Lower leg skin (tissue), 4 donors: ENCODE results near the gene AKNAD1. TPM values are rescaled to one million over a fixed set of nuclear protein-coding genes. Genes with fewer than 3 reads are reported as not detected.

ENCODE experiments used
- DNase-seq, 2 donors: peaks; one replicate each; pipeline ENCODE4 v3.0.0-alpha.2; 2019; ENCODE audit warnings: low spot score in 2 of 2
- H3K4me3 ChIP-seq: fragments of 200-600 bp; sonication (generic); 2 replicates; pipeline ENCODE4 v1.5.1; 2017; ENCODE audit warnings: mild to moderate bottlenecking, low read depth; ENCODE audit not compliant: poor library complexity, severe bottlenecking
- POLR2A ChIP-seq, 2 donors: fragments of 450-650 bp; IDR thresholded peaks; one replicate each; pipeline ENCODE4 v1.6.1; 2016 to 2017; ENCODE audit warnings: antibody characterized with exemption in 2 of 2, mild to moderate bottlenecking in 1 of 2, moderate library complexity in 1 of 2
- WGBS, 2 donors: methylation state at CpG; one replicate each; pipeline ENCODE4 v1.1.5; 2018; 5-methylcytosine and 5-hydroxymethylcytosine counted together
- intact Hi-C: fragments of 100-400 bp; cut with DNase I; formaldehyde crosslinking; loops from one replicate; pipeline ENCODE4 v1.15.0; 2023; ENCODE audit warnings: low total_unique reads
- total RNA-seq, 4 donors: library from RNA; depleted of rRNA; stranded (reverse); fragments of >200 nt; gene quantifications; one replicate each; pipeline ENCODE4 v1.1.0, GENCODE V29; 2016
- TF ChIP-seq, protein P1 (sequence below), 3 donors: fragments of 450-650 bp; IDR thresholded peaks; one replicate each; pipeline ENCODE4 v1.5.1; 2016; ENCODE audit warnings: antibody characterized with exemption in 3 of 3, mild to moderate bottlenecking in 3 of 3, moderate library complexity in 2 of 3

The AKNAD1 gene
- total RNA-seq, 4 donors from 2014 or later = 2.8 to 5.5 (median 3.5) TPM

DNA sequence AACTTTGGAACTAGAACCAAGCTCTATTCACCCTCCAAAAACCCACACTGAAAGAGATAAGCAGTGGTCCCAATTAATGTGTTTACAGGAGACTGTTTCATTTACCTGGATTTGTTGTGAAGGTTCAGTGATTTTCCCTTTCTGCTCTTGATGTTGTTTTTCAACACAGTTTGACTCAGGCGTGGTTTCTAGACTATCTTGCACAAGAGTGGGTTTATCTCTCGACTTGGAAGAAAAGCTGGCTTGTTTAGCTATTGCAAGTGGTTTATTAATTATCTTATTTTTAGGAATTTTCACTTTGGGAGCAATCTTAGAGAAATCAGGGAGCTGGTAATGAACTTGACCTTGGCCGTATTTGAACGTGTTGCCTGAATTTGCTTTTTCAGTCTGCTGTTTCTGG, 5.3 kb downstream of the AKNAD1 start:
- 73 to 81% methylated on average over 4 of the region's 4 CpGs for WGBS, 2 donors
- no peak overlapping the region for H3K4me3 ChIP-seq
- TF ChIP-seq, protein P1, sequence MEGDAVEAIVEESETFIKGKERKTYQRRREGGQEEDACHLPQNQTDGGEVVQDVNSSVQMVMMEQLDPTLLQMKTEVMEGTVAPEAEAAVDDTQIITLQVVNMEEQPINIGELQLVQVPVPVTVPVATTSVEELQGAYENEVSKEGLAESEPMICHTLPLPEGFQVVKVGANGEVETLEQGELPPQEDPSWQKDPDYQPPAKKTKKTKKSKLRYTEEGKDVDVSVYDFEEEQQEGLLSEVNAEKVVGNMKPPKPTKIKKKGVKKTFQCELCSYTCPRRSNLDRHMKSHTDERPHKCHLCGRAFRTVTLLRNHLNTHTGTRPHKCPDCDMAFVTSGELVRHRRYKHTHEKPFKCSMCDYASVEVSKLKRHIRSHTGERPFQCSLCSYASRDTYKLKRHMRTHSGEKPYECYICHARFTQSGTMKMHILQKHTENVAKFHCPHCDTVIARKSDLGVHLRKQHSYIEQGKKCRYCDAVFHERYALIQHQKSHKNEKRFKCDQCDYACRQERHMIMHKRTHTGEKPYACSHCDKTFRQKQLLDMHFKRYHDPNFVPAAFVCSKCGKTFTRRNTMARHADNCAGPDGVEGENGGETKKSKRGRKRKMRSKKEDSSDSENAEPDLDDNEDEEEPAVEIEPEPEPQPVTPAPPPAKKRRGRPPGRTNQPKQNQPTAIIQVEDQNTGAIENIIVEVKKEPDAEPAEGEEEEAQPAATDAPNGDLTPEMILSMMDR (IDR thresholded peaks at IDR 0.05) = no peak
- no peak for TF ChIP-seq POLR2A (IDR thresholded peaks at IDR 0.05)
- intact Hi-C loops = no loop called here
- DNase-seq = no peak

DNA sequence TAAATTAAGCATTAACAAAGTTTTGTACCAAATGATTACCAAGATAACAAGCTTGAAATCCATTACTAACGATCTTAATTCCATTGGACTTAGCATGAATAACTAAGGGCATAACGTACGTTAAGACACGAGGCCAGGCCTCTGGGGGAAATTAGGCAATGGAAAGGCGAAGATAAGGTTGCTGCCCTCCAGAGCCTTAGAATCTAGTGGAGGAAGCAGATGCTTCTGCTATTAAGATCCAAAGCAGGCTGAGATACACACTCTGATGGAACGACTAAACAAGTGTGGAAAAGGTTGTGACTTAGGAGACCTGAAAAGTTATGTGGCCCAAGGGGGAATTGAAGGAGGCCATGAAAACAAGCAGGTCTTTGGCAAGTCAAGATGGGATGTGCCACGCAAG, 6.0 kb downstream of the AKNAD1 start:
- no peak for TF ChIP-seq POLR2A (IDR thresholded peaks at IDR 0.05)
- TF ChIP-seq, protein P1 (IDR thresholded peaks at IDR 0.05) = no peak
- no peak for DNase-seq

DNA sequence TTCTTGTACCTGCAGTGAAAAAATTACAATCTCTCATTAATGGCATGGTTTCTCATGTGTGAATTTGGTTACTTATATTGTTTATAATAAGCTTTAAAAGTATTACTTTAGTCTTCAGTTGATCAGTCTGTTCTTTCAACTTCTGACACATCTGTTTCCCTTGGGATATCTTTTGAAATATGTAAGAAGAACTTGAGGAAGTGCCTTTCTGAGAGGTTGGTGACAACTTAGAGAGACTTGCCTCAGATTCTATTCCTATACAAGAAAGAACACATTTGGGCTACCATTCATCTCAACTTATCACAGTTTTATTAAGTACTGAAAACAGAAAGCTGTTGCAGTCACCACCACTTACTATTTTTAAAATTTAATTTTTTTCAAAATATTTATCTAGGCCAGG, 8.1 kb downstream of the AKNAD1 start:
- TF ChIP-seq POLR2A (IDR thresholded peaks at IDR 0.05) = no peak
- TF ChIP-seq, protein P1 (IDR thresholded peaks at IDR 0.05) = no peak
- no peak overlapping the region for H3K4me3 ChIP-seq
- intact Hi-C loops = loop anchor here (10.0 kb wide), 1 partner anchor 804 kb away; no protein-coding TSS in a partner anchor
- DNase-seq = no peak

More for the DNA sequence above, 6.0 kb downstream of the AKNAD1 start:
- no peak overlapping the region for H3K4me3 ChIP-seq
- 86 to 87% methylated on average over 7 of the region's 7 CpGs for WGBS, 2 donors
- intact Hi-C loops = no loop called here

DNA sequence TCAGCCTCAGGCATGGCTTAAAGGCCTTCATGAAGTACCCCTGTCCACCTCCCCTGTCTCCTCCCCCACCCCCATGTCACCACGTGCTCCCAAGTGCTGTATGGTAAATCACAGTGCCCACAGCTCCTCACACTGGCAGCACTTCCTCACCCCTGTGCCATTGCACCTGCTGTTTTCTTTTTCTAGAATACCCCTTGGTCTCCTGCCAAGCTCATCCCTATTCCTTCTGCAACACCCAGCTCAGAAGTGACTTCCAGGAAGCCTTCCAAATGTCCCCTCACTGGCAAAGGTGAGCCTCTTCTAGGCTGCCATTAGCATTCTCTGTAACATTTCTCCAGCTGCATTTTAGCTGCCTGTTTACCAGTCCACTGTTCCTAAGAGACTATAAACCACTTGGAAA, 9.4 kb downstream of the AKNAD1 start:
- no peak for DNase-seq
- TF ChIP-seq, protein P1 (IDR thresholded peaks at IDR 0.05) = no peak
- no peak for TF ChIP-seq POLR2A (IDR thresholded peaks at IDR 0.05)
- intact Hi-C loops = loop anchor here (10.0 kb wide), 1 partner anchor 803 kb away; no protein-coding TSS in a partner anchor
- 83 to 88% methylated on average over 1 of the region's 1 CpG for WGBS, 2 donors
- no peak overlapping the region for H3K4me3 ChIP-seq

DNA sequence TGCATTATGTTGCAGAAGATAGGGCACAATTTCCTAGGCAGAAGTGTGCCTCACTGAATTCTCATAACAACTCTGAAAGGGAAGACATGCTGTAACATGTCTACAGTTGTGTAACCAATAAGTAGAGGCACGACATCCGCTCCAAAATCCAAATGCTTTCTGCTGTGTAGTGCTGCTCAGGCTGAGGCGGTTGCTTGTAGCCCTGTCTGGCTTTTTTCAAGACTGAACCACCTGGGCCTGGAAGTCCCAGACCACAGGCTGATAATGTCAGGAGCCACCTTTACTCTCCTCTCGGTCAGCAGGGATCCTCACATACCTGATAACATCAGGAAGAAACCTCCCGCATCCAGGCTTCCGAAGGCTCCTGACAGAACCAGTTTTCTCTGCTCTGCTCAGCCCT, 10.9 kb downstream of the AKNAD1 start:
- WGBS, 2 donors = 47 to 56% methylated on average over 6 of the region's 6 CpGs
- no peak for DNase-seq
- TF ChIP-seq, protein P1 (IDR thresholded peaks at IDR 0.05) = no peak
- TF ChIP-seq POLR2A (IDR thresholded peaks at IDR 0.05) = no peak
- intact Hi-C loops = loop anchor here (10.0 kb wide), 1 partner anchor 801 kb away; no protein-coding TSS in a partner anchor
- no peak overlapping the region for H3K4me3 ChIP-seq

DNA sequence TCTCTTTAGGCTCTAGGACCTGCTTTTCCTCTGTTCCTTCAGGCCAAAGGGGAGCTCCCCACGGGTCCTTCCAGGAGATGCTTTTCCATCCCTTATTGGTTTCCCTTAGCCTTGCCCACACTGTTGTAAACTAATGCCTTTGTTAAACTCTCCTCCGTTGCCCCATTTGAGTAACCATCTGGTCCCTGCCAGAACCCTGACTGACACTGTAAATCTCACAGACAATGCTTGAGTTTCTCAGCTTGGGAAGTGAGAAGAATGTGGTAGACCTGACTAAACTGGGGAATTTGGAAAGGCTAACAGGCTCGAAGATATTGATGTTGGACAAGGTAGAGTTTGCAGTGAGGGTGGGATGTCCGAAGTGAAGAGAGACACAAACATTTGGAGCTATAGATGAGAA, 11.4 kb downstream of the AKNAD1 start:
- no peak for DNase-seq
- no peak overlapping the region for H3K4me3 ChIP-seq
- intact Hi-C loops = loop anchor here (10.0 kb wide), 1 partner anchor 801 kb away; no protein-coding TSS in a partner anchor
- WGBS, 2 donors = 53 to 59% methylated on average over 4 of the region's 4 CpGs
- TF ChIP-seq, protein P1 (IDR thresholded peaks at IDR 0.05) = no peak
- TF ChIP-seq POLR2A (IDR thresholded peaks at IDR 0.05) = no peak
